Ovary (tissue), 9 donors: Measurements from ENCODE around the gene ZNF804B. TPM values are rescaled to one million over a fixed set of nuclear protein-coding genes. Genes with fewer than 3 reads are reported as not detected.

Experiments used
- DNase-seq, 5 donors: peaks; one replicate each; pipeline ENCODE4 v3.0.0-alpha.2; 2019 to 2020
- H3K27ac ChIP-seq, 2 donors: fragments of 200-600 bp; one replicate each; pipeline versions ENCODE4 v1.5.1 to v1.8.0; 2019 to 2022
- H3K27me3 ChIP-seq: fragments of 200-600 bp; one replicate; pipeline ENCODE4 v1.8.0; 2022
- H3K36me3 ChIP-seq: fragments of 200-600 bp; sonication (generic); one replicate; pipeline ENCODE4 v1.5.1; 2019
- H3K4me1 ChIP-seq: one replicate; pipeline ENCODE4 v1.8.1; 2013; ENCODE audit warnings: mild to moderate bottlenecking, moderate library complexity; ENCODE audit not compliant: insufficient read depth
- H3K4me3 ChIP-seq: fragments of 200-600 bp; sonication (generic); one replicate; pipeline ENCODE4 v1.5.1; 2017
- H3K9me3 ChIP-seq, 2 donors: fragments of 200-600 bp in 1 of 2; sonication (generic) in 1 of 2; one replicate each; pipeline versions ENCODE4 v1.5.1 to v1.8.1; 2013 to 2019; ENCODE audit warnings: mild to moderate bottlenecking in 1 of 2, moderate library complexity in 1 of 2
- EP300 ChIP-seq: sonication (generic); formaldehyde crosslinking; IDR thresholded peaks from one replicate; pipeline ENCODE4 v1.6.1; 2017; ENCODE audit warnings: antibody characterized with exemption
- POLR2A ChIP-seq: fragments of 450-650 bp; IDR thresholded peaks from one replicate; pipeline ENCODE4 v1.6.1; 2017; ENCODE audit warnings: antibody characterized with exemption, mild to moderate bottlenecking, moderate library complexity
- WGBS, 3 donors: extraction: QIAGEN DNeasy Blood & Tissue Kit in 1 of 3; methylation state at CpG; one replicate each; pipeline versions ENCODE4 v1.1.5 to v1.1.7; 2013 to 2017; 5-methylcytosine and 5-hydroxymethylcytosine counted together
- intact Hi-C, 4 donors: fragments of 100-400 bp; cut with DNase I; formaldehyde crosslinking; loops; one replicate each; pipeline versions ENCODE4 v1.11.0 to v1.15.1; 2022 to 2023
- polyA plus RNA-seq, 2 donors: library from polyadenylated mRNA; stranded (reverse); fragments of 200-250 nt in 1 of 2; fragments of 350-450 nt in 1 of 2; fragmentation: Illumina TruSeq in 1 of 2; extraction: RNeasy Lipid Tissue Mini Kit (QIAGEN cat#74804) in 1 of 2; gene quantifications; one replicate each; pipeline ENCODE4 v1.2.3, GENCODE V29; 2013 to 2014
- total RNA-seq, 7 donors: library from RNA; depleted of rRNA in 2 of 7; stranded (reverse); fragments of >200 nt in 2 of 7; fragmentation: NEBNext Ultra II Directional in 3 of 7; extraction: Animal tissue kit (Norgen Biotek cat#: 25700) in 3 of 7; gene quantifications; one replicate each; pipeline versions ENCODE4 v1.1.0 to v1.2.4, GENCODE V29; 2016 to 2023
- TF ChIP-seq, protein P1 (sequence below), 3 donors: fragments of 450-650 bp in 2 of 3; fragments of 200-600 bp in 1 of 3; IDR thresholded peaks; one replicate each; pipeline versions ENCODE4 v1.5.1 to v1.8.0; 2016 to 2022; ENCODE audit warnings: antibody characterized with exemption in 3 of 3, mild to moderate bottlenecking in 1 of 3
- donor health status: DM: no; HTN: no; CAD: no; lungs with moderate emphysema.
- donor health status: DM: no; HTN: no; CAD: no.
- donor health status: Bipolar disorder and iron deficiency.
- donor health status: DM: yes; HTN: yes; CAD: no.
- donor health status: DM: no; HTN: no; CAD: no.
- donor health status: DM: yes; HTN: yes; CAD: no.

Gene ZNF804B
- total and polyA plus RNA-seq, 9 donors = 0.08 to 0.28 (median 0.25) TPM; not detected in 6

- TF ChIP-seq, protein P1, sequence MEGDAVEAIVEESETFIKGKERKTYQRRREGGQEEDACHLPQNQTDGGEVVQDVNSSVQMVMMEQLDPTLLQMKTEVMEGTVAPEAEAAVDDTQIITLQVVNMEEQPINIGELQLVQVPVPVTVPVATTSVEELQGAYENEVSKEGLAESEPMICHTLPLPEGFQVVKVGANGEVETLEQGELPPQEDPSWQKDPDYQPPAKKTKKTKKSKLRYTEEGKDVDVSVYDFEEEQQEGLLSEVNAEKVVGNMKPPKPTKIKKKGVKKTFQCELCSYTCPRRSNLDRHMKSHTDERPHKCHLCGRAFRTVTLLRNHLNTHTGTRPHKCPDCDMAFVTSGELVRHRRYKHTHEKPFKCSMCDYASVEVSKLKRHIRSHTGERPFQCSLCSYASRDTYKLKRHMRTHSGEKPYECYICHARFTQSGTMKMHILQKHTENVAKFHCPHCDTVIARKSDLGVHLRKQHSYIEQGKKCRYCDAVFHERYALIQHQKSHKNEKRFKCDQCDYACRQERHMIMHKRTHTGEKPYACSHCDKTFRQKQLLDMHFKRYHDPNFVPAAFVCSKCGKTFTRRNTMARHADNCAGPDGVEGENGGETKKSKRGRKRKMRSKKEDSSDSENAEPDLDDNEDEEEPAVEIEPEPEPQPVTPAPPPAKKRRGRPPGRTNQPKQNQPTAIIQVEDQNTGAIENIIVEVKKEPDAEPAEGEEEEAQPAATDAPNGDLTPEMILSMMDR (IDR thresholded peaks at IDR 0.05) = no peak
- no peak overlapping the region for H3K27ac ChIP-seq
- H3K9me3 ChIP-seq = no peaks in the 10 kb centered on the region
- H3K4me3 ChIP-seq = no peak overlapping the region
- intact Hi-C loops = no loop called here
- no peaks in the 10 kb centered on the region for H3K27me3 ChIP-seq
- WGBS, 3 donors = 9 to 41% (median 17%) methylated on average over 3 of the region's 3 CpGs
- H3K4me1 ChIP-seq = no peaks in the 10 kb centered on the region
- no peaks in the 10 kb centered on the region for H3K36me3 ChIP-seq
- no peak for DNase-seq
Observed at GRCh38 chr7:89133357-89133756, 373.9 kb downstream of the ZNF804B start.

- Histone ChIP-seq H3K9me3 (no peaks in the 10 kb centered on the region), H3K4me3 (no peak overlapping the region), H3K36me3 (no peaks in the 10 kb centered on the region), H3K27me3 (no peaks in the 10 kb centered on the region), H3K4me1 (no peaks in the 10 kb centered on the region), H3K27ac (no peak overlapping the region)
- 4 to 22% (median 7%) methylated on average over 2 of the region's 2 CpGs for WGBS, 3 donors
- intact Hi-C loops = no loop called here
- no peak for DNase-seq
- no peak for TF ChIP-seq EP300
- TF ChIP-seq, protein P1 (IDR thresholded peaks at IDR 0.05) = no peak
- TF ChIP-seq POLR2A = no peak
Observed at GRCh38 chr7:89133819-89134218, 374.3 kb downstream of the ZNF804B start.

DNA sequence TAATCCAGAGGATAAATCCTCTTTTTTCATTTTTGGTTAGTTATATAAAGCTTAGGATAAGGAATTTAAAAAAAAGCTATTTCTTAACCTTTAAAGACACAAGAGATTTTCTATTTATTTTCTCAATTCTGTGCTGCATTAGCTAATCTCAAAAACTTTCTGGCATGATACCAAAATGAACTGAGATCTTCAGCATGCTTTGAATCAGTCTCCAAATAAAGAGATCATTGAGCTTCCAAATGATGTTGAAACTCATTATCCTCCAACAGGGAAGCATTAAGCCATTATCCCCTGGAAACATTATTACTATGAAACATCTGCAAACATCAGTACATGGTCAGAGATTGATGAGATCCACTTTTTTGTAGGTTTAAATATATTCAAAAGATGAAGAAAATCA, 386.3 kb downstream of the ZNF804B start:
- Histone ChIP-seq H3K9me3 (no peaks in the 10 kb centered on the region), H3K27ac (no peak overlapping the region), H3K27me3 (no peaks in the 10 kb centered on the region), H3K36me3 (no peaks in the 10 kb centered on the region), H3K4me1 (no peaks in the 10 kb centered on the region), H3K4me3 (no peak overlapping the region)
- intact Hi-C loops = no loop called here
- no peak for DNase-seq
- TF ChIP-seq EP300 = no peak
- TF ChIP-seq, protein P1 (IDR thresholded peaks at IDR 0.05) = no peak
- no peak for TF ChIP-seq POLR2A

GRCh38 chr7:89160107-89160506, 400.6 kb downstream of the ZNF804B start:
- H3K4me3 ChIP-seq = no peak overlapping the region
- TF ChIP-seq, protein P1 (IDR thresholded peaks at IDR 0.05) = no peak
- TF ChIP-seq EP300 = no peak
- no peaks in the 10 kb centered on the region for H3K27me3 ChIP-seq
- no peaks in the 10 kb centered on the region for H3K36me3 ChIP-seq
- no peak overlapping the region for H3K27ac ChIP-seq
- no peak for DNase-seq
- H3K4me1 ChIP-seq = no peaks in the 10 kb centered on the region
- no peaks in the 10 kb centered on the region for H3K9me3 ChIP-seq
- WGBS, 3 donors = 89 to 97% (median 95%) methylated on average over 2 of the region's 2 CpGs
- intact Hi-C loops = no loop called here

- no peaks in the 10 kb centered on the region for H3K36me3 ChIP-seq
- H3K27ac ChIP-seq = no peak overlapping the region
- H3K4me3 ChIP-seq = no peak overlapping the region
- intact Hi-C loops = no loop called here
- WGBS, 3 donors = 23 to 80% (median 46%) methylated on average over 3 of the region's 3 CpGs
- no peak for DNase-seq
- no peaks in the 10 kb centered on the region for H3K9me3 ChIP-seq
- TF ChIP-seq, protein P1 (IDR thresholded peaks at IDR 0.05) = no peak
- TF ChIP-seq EP300 (no peak), POLR2A (no peak)
- H3K27me3 ChIP-seq = no peaks in the 10 kb centered on the region
- H3K4me1 ChIP-seq = no peaks in the 10 kb centered on the region
Observed at GRCh38 chr7:89165421-89165820, 405.9 kb downstream of the ZNF804B start.
